ENCODE measurements around the gene KLHL1.

The KLHL1 gene

DNA sequence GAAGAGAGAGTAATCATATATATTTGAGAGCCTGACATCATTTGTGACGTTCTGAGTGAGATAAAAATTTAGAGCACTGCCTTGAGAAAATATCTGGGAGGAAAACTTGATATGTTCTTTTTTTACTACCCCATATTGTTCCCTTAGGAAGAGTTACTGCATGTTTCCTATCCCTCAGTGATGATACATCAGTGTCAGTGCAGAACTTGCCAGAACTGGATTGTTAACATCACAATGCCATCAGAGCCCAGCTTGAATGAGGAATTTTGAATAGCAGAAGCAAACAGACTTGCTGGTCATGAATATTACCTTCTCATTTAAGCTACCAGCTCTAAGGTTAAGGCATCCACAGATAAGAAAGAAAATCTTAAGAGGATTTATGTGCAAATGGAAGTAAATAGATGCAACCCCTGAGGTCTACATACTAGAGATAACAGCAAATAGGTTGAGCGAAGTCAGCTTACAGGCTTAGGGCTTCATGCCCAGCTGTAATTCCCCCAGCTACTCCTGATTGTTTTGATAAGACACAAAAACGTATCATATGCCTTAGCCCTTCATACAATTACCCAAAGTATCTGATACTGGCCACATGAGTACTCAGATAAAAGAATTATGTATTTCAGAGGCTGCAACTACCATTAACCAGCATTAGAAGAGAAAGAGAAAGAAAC, 314.3 kb downstream of the KLHL1 start:
- TF ChIP-seq, protein P1, sequence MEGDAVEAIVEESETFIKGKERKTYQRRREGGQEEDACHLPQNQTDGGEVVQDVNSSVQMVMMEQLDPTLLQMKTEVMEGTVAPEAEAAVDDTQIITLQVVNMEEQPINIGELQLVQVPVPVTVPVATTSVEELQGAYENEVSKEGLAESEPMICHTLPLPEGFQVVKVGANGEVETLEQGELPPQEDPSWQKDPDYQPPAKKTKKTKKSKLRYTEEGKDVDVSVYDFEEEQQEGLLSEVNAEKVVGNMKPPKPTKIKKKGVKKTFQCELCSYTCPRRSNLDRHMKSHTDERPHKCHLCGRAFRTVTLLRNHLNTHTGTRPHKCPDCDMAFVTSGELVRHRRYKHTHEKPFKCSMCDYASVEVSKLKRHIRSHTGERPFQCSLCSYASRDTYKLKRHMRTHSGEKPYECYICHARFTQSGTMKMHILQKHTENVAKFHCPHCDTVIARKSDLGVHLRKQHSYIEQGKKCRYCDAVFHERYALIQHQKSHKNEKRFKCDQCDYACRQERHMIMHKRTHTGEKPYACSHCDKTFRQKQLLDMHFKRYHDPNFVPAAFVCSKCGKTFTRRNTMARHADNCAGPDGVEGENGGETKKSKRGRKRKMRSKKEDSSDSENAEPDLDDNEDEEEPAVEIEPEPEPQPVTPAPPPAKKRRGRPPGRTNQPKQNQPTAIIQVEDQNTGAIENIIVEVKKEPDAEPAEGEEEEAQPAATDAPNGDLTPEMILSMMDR (IDR thresholded peaks at IDR 0.05; ENCODE audit: low read length, missing control alignments) = no peak
- no peak overlapping the region for H3K4me3 ChIP-seq (replicated peaks; ENCODE audit: low read depth, low read length)
- no peak for DNase-seq (ENCODE audit: low read depth)

DNA sequence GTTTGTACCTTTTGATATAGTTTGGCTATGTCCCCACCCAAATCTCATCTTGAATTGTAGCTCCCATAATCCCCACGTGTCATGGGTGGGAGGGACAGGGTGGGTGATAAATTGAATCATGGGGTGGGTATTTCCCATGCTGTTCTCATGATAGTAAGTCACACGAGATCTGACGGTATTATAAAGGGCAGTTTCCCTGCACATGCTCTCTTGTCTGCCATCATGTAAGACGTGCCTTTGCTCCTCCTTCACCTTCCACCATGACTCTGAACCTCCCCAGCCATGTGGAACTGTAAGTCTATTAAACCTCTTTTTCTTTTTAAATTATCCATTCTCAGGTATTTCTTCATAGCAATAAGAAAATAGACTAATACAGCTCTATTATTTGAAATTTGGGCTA, 331.3 kb downstream of the KLHL1 start:
- DNase-seq (ENCODE audit: low read depth) = no peak
- TF ChIP-seq, protein P1 (IDR thresholded peaks at IDR 0.05; ENCODE audit: low read length, missing control alignments) = no peak
- no peak overlapping the region for H3K4me3 ChIP-seq (replicated peaks; ENCODE audit: low read depth, low read length)

DNA sequence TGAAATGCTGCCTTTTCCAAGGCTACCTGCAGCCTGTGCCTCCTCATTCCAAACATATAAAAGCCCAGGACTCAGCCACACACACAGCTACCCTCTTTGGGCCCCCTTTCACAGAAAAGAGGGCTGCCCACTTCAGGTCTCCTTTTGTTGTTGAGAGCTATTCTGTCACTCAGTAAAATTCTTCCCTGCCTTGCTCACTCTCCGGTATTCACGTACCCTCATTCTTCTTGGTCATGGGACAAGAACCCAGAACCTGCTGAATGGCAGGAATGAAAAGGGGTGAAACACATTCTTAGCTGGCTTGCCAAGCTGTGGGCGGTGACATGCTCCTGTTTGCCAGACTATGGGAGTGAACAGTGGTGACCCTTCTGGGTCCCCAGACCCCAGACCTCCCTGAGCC, 338.6 kb downstream of the KLHL1 start:
- no peak overlapping the region for H3K4me3 ChIP-seq (replicated peaks; ENCODE audit: low read depth, low read length)
- TF ChIP-seq, protein P1 (IDR thresholded peaks at IDR 0.05; ENCODE audit: low read length, missing control alignments) = no peak
- no peak for DNase-seq (ENCODE audit: low read depth)

DNA sequence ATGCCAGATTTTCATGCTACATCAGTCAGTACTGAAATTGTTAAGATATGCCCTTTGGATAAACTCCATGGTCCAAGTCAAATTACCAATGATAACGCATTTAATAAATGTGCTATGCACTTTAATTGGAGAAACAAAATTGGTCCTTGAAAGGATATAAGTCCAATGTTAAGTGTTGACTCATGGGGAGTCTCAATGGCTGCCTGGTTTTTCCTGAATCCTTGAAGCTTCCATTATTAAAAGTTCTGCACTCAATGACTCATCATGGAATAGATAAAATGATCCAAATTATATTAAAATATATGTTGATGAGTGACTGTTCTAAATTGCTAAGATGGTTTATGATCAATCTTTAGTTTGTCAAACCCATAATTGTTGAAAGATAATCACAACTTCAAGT, 346.7 kb downstream of the KLHL1 start:
- DNase-seq (ENCODE audit: low read depth) = no peak
- H3K4me3 ChIP-seq (replicated peaks; ENCODE audit: low read depth, low read length) = no peak overlapping the region
- TF ChIP-seq, protein P1 (IDR thresholded peaks at IDR 0.05; ENCODE audit: low read length, missing control alignments) = no peak

DNA sequence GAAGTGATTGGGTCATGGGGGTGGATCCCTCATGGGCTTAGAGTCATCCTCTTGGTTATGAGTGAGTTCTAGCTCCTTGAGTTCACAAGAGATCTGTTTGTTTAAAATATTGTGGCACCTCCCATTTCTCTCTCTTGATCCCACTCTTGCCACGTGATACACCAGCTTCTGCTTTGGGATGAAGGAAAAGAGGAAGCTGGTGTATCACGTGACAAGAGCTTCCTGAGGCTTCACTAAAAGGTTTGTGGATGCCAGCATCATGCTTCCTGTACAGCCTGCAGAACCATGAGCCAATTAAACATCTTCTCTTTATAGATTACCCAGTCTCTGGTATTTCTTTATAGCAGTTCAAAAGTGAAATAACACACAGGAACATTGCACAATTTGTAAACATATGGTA, 353.2 kb downstream of the KLHL1 start:
- TF ChIP-seq, protein P1 (IDR thresholded peaks at IDR 0.05; ENCODE audit: low read length, missing control alignments) = no peak
- H3K4me3 ChIP-seq (replicated peaks; ENCODE audit: low read depth, low read length) = no peak overlapping the region
- DNase-seq (ENCODE audit: low read depth) = no peak

DNA sequence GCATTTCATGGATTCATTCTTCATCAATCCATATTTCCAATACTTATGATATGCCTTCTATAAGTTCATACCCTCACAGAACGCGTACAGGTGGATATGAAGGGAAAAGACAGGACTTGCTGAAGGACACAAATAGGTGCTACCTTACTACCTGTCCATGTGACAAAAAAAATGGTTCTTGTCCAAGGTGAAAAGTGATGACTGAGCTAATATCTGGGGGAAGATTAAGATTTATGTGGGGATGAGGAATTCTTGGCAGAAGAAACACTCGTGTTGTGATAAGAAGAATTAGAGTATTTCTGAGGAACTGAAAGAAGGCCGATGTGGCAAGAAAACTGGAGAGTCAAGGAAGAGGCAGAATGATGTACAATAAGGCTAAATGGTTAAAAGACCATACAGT, 357.0 kb downstream of the KLHL1 start:
- no peak for DNase-seq (ENCODE audit: low read depth)
- H3K4me3 ChIP-seq (replicated peaks; ENCODE audit: low read depth, low read length) = no peak overlapping the region
- TF ChIP-seq, protein P1 (IDR thresholded peaks at IDR 0.05; ENCODE audit: low read length, missing control alignments) = no peak
